ENCODE measurements around the gene NTN5.

- TF ChIP-seq CTCF (IDR thresholded peaks at IDR 0.05): no peak
- no peak for TF ChIP-seq POLR2A (IDR thresholded peaks at IDR 0.05)
Measured at GRCh38 chr19:48616491-48617056, 56.2 kb downstream of the NTN5 start.

Measured in heart left ventricle (tissue), 13 donors.